Nephron (organoid): Measurements from ENCODE around the gene CD300E.
A peak's percentile ranks its signal among the peaks of the same experiment; 100 is the strongest.

ENCODE experiments used
- H3K27ac Mint-ChIP-seq, 3 experiments: 2 replicates each; pipeline ENCODE4 v1.8.0; 2020; ENCODE audit warnings: mixed read lengths in 3 of 3, mild to moderate bottlenecking in 2 of 3, moderate library complexity in 1 of 3
- H3K27me3 Mint-ChIP-seq: 2 replicates; pipeline ENCODE4 v1.8.0; 2021; ENCODE audit warnings: low read depth, mild to moderate bottlenecking, moderate library complexity, mixed read lengths
- H3K36me3 Mint-ChIP-seq: 2 replicates; pipeline ENCODE4 v1.8.0; 2020; ENCODE audit warnings: low read depth, mixed read lengths
- H3K4me1 Mint-ChIP-seq: 2 replicates; pipeline ENCODE4 v1.8.0; 2020; ENCODE audit warnings: mixed read lengths
- H3K4me3 Mint-ChIP-seq, 3 experiments: 2 replicates each; pipeline ENCODE4 v1.8.0; 2020; ENCODE audit warnings: mild to moderate bottlenecking in 3 of 3, mixed read lengths in 3 of 3, moderate library complexity in 2 of 3
- H3K9me3 Mint-ChIP-seq: 2 replicates; pipeline ENCODE4 v1.8.0; 2020; ENCODE audit warnings: mixed read lengths
- TF ChIP-seq, protein P1 (sequence below), 3 experiments: fragments of 200-600 bp; sonication (generic); IDR thresholded peaks; one replicate each; pipeline ENCODE4 v1.5.0; 2021; ENCODE audit warnings: antibody characterized with exemption in 3 of 3; ENCODE audit not compliant: unreplicated experiment in 3 of 3

The CD300E gene

DNA sequence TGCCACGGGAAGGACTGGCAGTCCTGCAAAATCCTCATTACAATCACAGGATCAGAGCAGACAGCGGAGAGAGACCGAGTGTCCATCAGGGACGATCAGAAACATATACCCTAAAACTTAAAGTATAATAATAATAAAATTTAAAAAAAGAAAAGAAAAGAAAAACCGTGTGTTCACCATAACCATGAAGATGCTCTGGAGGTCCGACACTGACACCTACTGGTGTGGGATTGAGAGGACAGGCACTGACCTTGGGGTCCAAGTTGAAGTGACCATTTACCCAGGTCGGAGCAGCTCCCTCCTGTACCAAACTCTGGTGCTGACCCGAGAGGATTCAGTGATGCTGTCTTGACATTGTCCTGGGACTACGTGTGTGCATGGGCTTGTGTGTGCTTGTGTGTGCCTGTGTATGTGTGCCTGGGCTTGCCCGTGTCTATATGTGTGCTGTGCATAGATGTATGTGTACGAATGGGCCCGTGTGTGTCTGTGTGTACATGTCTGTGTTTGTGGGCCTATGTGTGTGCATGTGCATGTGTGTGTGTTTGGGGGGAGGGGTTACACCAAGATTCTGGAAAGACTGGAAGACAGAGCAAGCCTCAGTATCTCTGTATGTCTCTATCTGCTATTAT is 21.5 kb downstream of the CD300E start:
- H3K4me3 Mint-ChIP-seq = no peak overlapping the region
- TF ChIP-seq, protein P1, sequence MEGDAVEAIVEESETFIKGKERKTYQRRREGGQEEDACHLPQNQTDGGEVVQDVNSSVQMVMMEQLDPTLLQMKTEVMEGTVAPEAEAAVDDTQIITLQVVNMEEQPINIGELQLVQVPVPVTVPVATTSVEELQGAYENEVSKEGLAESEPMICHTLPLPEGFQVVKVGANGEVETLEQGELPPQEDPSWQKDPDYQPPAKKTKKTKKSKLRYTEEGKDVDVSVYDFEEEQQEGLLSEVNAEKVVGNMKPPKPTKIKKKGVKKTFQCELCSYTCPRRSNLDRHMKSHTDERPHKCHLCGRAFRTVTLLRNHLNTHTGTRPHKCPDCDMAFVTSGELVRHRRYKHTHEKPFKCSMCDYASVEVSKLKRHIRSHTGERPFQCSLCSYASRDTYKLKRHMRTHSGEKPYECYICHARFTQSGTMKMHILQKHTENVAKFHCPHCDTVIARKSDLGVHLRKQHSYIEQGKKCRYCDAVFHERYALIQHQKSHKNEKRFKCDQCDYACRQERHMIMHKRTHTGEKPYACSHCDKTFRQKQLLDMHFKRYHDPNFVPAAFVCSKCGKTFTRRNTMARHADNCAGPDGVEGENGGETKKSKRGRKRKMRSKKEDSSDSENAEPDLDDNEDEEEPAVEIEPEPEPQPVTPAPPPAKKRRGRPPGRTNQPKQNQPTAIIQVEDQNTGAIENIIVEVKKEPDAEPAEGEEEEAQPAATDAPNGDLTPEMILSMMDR (IDR thresholded peaks at IDR 0.05; ENCODE audit: unreplicated experiment in 3 of 3) = peak; percentile 66 to 78 (median 67)
- no peaks in the 10 kb centered on the region for H3K36me3 Mint-ChIP-seq
- H3K9me3 Mint-ChIP-seq = peaks cover 3% of the 10 kb centered on the region
- no peak overlapping the region for H3K27ac Mint-ChIP-seq
- H3K4me1 Mint-ChIP-seq = no peaks in the 10 kb centered on the region
- H3K27me3 Mint-ChIP-seq = peaks cover 55% of the 10 kb centered on the region

DNA sequence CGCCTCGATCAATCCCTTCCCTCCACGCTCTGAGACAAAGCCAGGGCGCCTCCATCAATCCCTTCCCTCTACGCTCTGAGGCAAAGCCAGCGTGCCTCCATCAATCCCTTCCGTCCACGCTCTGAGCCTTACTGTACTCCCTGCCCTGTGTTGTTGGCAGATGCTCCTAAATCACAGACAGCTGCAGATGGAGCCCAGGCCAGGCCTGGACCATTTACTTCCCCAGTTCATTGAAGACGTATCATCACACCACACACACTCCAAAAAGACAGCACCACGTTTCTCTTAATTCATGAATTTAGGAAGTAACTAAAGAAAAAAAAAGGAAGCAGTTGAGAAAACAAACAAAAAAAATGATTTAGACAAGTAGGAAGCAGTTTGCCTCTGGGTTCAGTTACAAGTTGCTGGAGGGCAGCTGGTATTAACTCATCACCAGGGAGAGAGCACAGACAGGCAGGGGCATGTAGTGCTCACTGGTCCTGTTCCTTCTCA is 24.0 kb downstream of the CD300E start:
- Mint-ChIP-seq H3K36me3 (no peaks in the 10 kb centered on the region), H3K9me3 (no peaks in the 10 kb centered on the region), H3K27ac (no peak overlapping the region), H3K4me3 (no peak overlapping the region), H3K4me1 (no peaks in the 10 kb centered on the region), H3K27me3 (peaks cover 58% of the 10 kb centered on the region)
- TF ChIP-seq, protein P1 (IDR thresholded peaks at IDR 0.05; ENCODE audit: unreplicated experiment in 3 of 3) = no peak

DNA sequence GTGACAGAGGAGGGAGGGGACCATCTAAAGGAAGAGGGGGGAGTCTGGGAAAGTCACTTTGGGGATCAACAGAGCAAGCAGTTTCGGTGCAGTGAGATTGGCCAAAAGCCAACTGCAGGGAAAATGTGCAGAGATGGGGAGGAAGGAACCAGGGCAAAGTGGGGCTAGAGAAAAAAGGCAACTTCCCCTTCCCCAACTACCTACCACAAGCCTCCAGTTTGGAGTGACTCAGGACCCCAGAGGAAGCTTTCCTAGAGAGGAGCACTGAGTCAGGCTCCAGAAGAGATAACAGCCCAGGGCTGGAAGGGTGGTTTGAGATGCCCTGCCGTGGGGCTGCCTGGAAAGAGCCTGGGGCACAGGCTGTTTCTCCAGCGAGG is 24.5 kb downstream of the CD300E start:
- Mint-ChIP-seq H3K9me3 (no peaks in the 10 kb centered on the region), H3K36me3 (no peaks in the 10 kb centered on the region), H3K27me3 (peaks cover 61% of the 10 kb centered on the region), H3K4me1 (no peaks in the 10 kb centered on the region), H3K4me3 (no peak overlapping the region), H3K27ac (no peak overlapping the region)
- TF ChIP-seq, protein P1 (IDR thresholded peaks at IDR 0.05; ENCODE audit: unreplicated experiment in 3 of 3) = no peak

DNA sequence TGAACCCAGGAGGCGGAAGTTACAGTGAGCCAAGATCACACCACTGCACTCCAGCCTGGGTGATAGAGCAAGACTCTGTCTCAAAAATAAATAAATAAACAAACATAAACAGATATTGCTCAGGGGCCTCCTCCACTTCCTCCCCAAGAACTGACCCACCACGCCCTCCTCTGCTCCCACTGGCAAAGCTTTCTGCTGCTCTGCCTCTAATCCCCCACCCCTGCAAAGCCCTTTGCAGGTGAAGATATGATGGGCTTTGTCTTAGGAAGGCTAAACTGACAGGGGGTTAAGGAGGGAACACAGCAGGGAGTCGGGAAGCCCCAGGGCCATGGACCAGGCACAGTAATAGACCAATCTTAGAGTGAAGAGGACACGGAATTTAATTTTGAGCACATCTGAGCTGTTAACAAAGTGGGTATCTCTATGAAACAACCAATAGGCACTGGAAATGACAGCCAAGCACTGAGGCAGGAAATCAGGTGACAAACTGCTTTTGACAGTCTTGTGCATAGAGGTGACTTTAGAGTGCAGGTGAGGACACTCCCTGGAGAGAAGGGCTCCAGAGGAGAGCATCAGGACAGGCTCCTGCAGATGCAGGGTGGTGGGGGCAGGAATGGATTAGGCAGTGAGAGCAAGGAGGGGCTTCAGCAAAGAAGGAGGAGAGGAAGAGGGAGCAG is 25.1 kb downstream of the CD300E start:
- no peak overlapping the region for H3K4me3 Mint-ChIP-seq
- peaks cover 62% of the 10 kb centered on the region for H3K27me3 Mint-ChIP-seq
- TF ChIP-seq, protein P1 (IDR thresholded peaks at IDR 0.05; ENCODE audit: unreplicated experiment in 3 of 3) = no peak
- H3K36me3 Mint-ChIP-seq = no peaks in the 10 kb centered on the region
- H3K27ac Mint-ChIP-seq = no peak overlapping the region
- no peaks in the 10 kb centered on the region for H3K4me1 Mint-ChIP-seq
- no peaks in the 10 kb centered on the region for H3K9me3 Mint-ChIP-seq

DNA sequence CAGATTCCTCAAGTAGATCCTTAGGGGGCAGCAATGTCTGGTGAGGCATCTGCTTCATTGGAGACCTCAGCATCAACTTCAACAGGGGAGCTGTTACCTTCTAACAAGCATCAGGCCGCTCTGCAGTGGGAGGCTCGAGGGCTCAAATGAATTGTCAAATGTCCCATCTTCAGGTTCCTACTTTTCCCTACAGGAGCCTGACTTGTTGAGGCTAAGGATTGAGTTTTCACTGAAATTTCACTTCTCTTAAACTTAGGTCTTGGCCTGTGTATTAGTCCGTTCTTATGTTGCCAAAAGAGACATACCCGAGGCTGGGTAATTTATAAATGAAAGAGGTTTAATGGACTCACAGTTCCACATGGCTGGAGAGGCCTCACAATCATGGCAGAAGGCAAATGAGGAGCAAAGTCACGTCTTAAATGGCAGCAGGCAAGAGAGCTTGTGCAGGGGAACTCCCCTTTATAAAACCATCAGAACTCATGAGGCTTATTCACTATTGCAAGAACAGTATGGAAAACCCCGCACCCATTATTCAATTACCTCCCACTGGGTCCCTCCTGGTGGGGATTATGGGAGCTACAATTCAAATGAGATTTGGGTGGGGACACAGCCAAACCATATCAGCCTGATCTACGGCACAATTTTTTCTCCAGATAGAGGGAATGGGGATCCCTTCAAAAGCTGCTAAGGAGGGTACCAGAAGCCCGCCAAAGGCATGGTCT is 26.3 kb downstream of the CD300E start:
- no peak overlapping the region for H3K4me3 Mint-ChIP-seq
- H3K36me3 Mint-ChIP-seq = no peaks in the 10 kb centered on the region
- H3K9me3 Mint-ChIP-seq = no peaks in the 10 kb centered on the region
- TF ChIP-seq, protein P1 (IDR thresholded peaks at IDR 0.05; ENCODE audit: unreplicated experiment in 3 of 3) = no peak
- peaks cover 73% of the 10 kb centered on the region for H3K27me3 Mint-ChIP-seq
- H3K4me1 Mint-ChIP-seq = no peaks in the 10 kb centered on the region
- no peak overlapping the region for H3K27ac Mint-ChIP-seq
